Measurements from ENCODE around the gene DOCK2.

DOCK2 gene

GRCh38 chr5:169914766-169915165, 277.7 kb downstream of the DOCK2 start:
- Histone ChIP-seq H3K9ac (ENCODE audit: low read length) (no peak overlapping the region), H3K27me3 (ENCODE audit: control insufficient read depth, insufficient read depth, low read length) (no peaks in the 10 kb centered on the region), H3K36me3 (ENCODE audit: control insufficient read depth, insufficient read depth, low read length) (no peaks in the 10 kb centered on the region), H3K4me1 (ENCODE audit: control insufficient read depth, insufficient read depth, low read length) (no peaks in the 10 kb centered on the region), H3K4me3 (ENCODE audit: low read length) (no peak overlapping the region), H3K9me3 (ENCODE audit: control insufficient read depth, low read length) (no peaks in the 10 kb centered on the region)

- H3K27me3 ChIP-seq (ENCODE audit: control insufficient read depth, insufficient read depth, low read length) = no peaks in the 10 kb centered on the region
- H3K4me3 ChIP-seq (ENCODE audit: low read length) = no peak overlapping the region
- H3K9ac ChIP-seq (ENCODE audit: low read length) = no peak overlapping the region
- H3K36me3 ChIP-seq (ENCODE audit: control insufficient read depth, insufficient read depth, low read length) = no peaks in the 10 kb centered on the region
- no peaks in the 10 kb centered on the region for H3K9me3 ChIP-seq (ENCODE audit: control insufficient read depth, low read length)
- H3K4me1 ChIP-seq (ENCODE audit: control insufficient read depth, insufficient read depth, low read length) = no peaks in the 10 kb centered on the region
These were observed 280.4 kb downstream of the DOCK2 start for GRCh38 chr5:169917500-169917899.

- Histone ChIP-seq H3K27me3 (ENCODE audit: control insufficient read depth, insufficient read depth, low read length) (no peaks in the 10 kb centered on the region), H3K9ac (ENCODE audit: low read length) (no peak overlapping the region), H3K9me3 (ENCODE audit: control insufficient read depth, low read length) (no peaks in the 10 kb centered on the region), H3K4me1 (ENCODE audit: control insufficient read depth, insufficient read depth, low read length) (no peaks in the 10 kb centered on the region), H3K4me3 (ENCODE audit: low read length) (no peak overlapping the region), H3K36me3 (ENCODE audit: control insufficient read depth, insufficient read depth, low read length) (no peaks in the 10 kb centered on the region)
These were observed 281.2 kb downstream of the DOCK2 start for GRCh38 chr5:169918228-169918627.

- Histone ChIP-seq H3K4me1 (ENCODE audit: control insufficient read depth, insufficient read depth, low read length) (no peaks in the 10 kb centered on the region), H3K4me3 (ENCODE audit: low read length) (no peak overlapping the region), H3K9ac (ENCODE audit: low read length) (no peak overlapping the region), H3K9me3 (ENCODE audit: control insufficient read depth, low read length) (no peaks in the 10 kb centered on the region), H3K27me3 (ENCODE audit: control insufficient read depth, insufficient read depth, low read length) (no peaks in the 10 kb centered on the region), H3K36me3 (ENCODE audit: control insufficient read depth, insufficient read depth, low read length) (no peaks in the 10 kb centered on the region)
These were observed 283.4 kb downstream of the DOCK2 start for GRCh38 chr5:169920474-169920873.

GRCh38 chr5:169921384-169921783, 284.3 kb downstream of the DOCK2 start:
- Histone ChIP-seq H3K9me3 (ENCODE audit: control insufficient read depth, low read length) (no peaks in the 10 kb centered on the region), H3K4me3 (ENCODE audit: low read length) (no peak overlapping the region), H3K27me3 (ENCODE audit: control insufficient read depth, insufficient read depth, low read length) (no peaks in the 10 kb centered on the region), H3K4me1 (ENCODE audit: control insufficient read depth, insufficient read depth, low read length) (no peaks in the 10 kb centered on the region), H3K36me3 (ENCODE audit: control insufficient read depth, insufficient read depth, low read length) (no peaks in the 10 kb centered on the region), H3K9ac (ENCODE audit: low read length) (no peak overlapping the region)

GRCh38 chr5:169921949-169922348, 284.9 kb downstream of the DOCK2 start:
- Histone ChIP-seq H3K9me3 (ENCODE audit: control insufficient read depth, low read length) (no peaks in the 10 kb centered on the region), H3K4me3 (ENCODE audit: low read length) (no peak overlapping the region), H3K4me1 (ENCODE audit: control insufficient read depth, insufficient read depth, low read length) (no peaks in the 10 kb centered on the region), H3K9ac (ENCODE audit: low read length) (no peak overlapping the region), H3K36me3 (ENCODE audit: control insufficient read depth, insufficient read depth, low read length) (no peaks in the 10 kb centered on the region), H3K27me3 (ENCODE audit: control insufficient read depth, insufficient read depth, low read length) (no peaks in the 10 kb centered on the region)

GRCh38 chr5:169922474-169922873, 285.4 kb downstream of the DOCK2 start:
- no peaks in the 10 kb centered on the region for H3K4me1 ChIP-seq (ENCODE audit: control insufficient read depth, insufficient read depth, low read length)
- no peaks in the 10 kb centered on the region for H3K9me3 ChIP-seq (ENCODE audit: control insufficient read depth, low read length)
- H3K36me3 ChIP-seq (ENCODE audit: control insufficient read depth, insufficient read depth, low read length) = no peaks in the 10 kb centered on the region
- no peak overlapping the region for H3K4me3 ChIP-seq (ENCODE audit: low read length)
- no peaks in the 10 kb centered on the region for H3K27me3 ChIP-seq (ENCODE audit: control insufficient read depth, insufficient read depth, low read length)
- no peak overlapping the region for H3K9ac ChIP-seq (ENCODE audit: low read length)

- H3K9me3 ChIP-seq (ENCODE audit: control insufficient read depth, low read length) = no peaks in the 10 kb centered on the region
- H3K4me3 ChIP-seq (ENCODE audit: low read length) = no peak overlapping the region
These were observed 286.9 kb downstream of the DOCK2 start for GRCh38 chr5:169923988-169924387.

GRCh38 chr5:169933127-169933526, 296.1 kb downstream of the DOCK2 start:
- H3K9ac ChIP-seq (ENCODE audit: low read length) = no peak overlapping the region
- H3K36me3 ChIP-seq (ENCODE audit: control insufficient read depth, insufficient read depth, low read length) = no peaks in the 10 kb centered on the region
- H3K27me3 ChIP-seq (ENCODE audit: control insufficient read depth, insufficient read depth, low read length) = no peaks in the 10 kb centered on the region
- H3K9me3 ChIP-seq (ENCODE audit: control insufficient read depth, low read length) = no peaks in the 10 kb centered on the region
- no peak overlapping the region for H3K4me3 ChIP-seq (ENCODE audit: low read length)
- no peaks in the 10 kb centered on the region for H3K4me1 ChIP-seq (ENCODE audit: control insufficient read depth, insufficient read depth, low read length)

More at GRCh38 chr5:169923988-169924387, 286.9 kb downstream of the DOCK2 start:
- Histone ChIP-seq H3K4me1 (ENCODE audit: control insufficient read depth, insufficient read depth, low read length) (no peaks in the 10 kb centered on the region), H3K9ac (ENCODE audit: low read length) (no peak overlapping the region), H3K36me3 (ENCODE audit: control insufficient read depth, insufficient read depth, low read length) (no peaks in the 10 kb centered on the region), H3K27me3 (ENCODE audit: control insufficient read depth, insufficient read depth, low read length) (no peaks in the 10 kb centered on the region)

- no peak overlapping the region for H3K4me3 ChIP-seq (ENCODE audit: low read length)
- no peak overlapping the region for H3K9ac ChIP-seq (ENCODE audit: low read length)
- H3K9me3 ChIP-seq (ENCODE audit: control insufficient read depth, low read length) = no peaks in the 10 kb centered on the region
- no peaks in the 10 kb centered on the region for H3K27me3 ChIP-seq (ENCODE audit: control insufficient read depth, insufficient read depth, low read length)
- no peaks in the 10 kb centered on the region for H3K4me1 ChIP-seq (ENCODE audit: control insufficient read depth, insufficient read depth, low read length)
- H3K36me3 ChIP-seq (ENCODE audit: control insufficient read depth, insufficient read depth, low read length) = no peaks in the 10 kb centered on the region
These were observed 296.5 kb downstream of the DOCK2 start for GRCh38 chr5:169933616-169934015.

GRCh38 chr5:169934990-169935389, 297.9 kb downstream of the DOCK2 start:
- no peaks in the 10 kb centered on the region for H3K27me3 ChIP-seq (ENCODE audit: control insufficient read depth, insufficient read depth, low read length)
- H3K9ac ChIP-seq (ENCODE audit: low read length) = no peak overlapping the region
- H3K9me3 ChIP-seq (ENCODE audit: control insufficient read depth, low read length) = no peaks in the 10 kb centered on the region
- H3K36me3 ChIP-seq (ENCODE audit: control insufficient read depth, insufficient read depth, low read length) = no peaks in the 10 kb centered on the region
- no peak overlapping the region for H3K4me3 ChIP-seq (ENCODE audit: low read length)
- H3K4me1 ChIP-seq (ENCODE audit: control insufficient read depth, insufficient read depth, low read length) = no peaks in the 10 kb centered on the region

- H3K27me3 ChIP-seq (ENCODE audit: control insufficient read depth, insufficient read depth, low read length) = no peaks in the 10 kb centered on the region
- H3K4me1 ChIP-seq (ENCODE audit: control insufficient read depth, insufficient read depth, low read length) = no peaks in the 10 kb centered on the region
- no peaks in the 10 kb centered on the region for H3K9me3 ChIP-seq (ENCODE audit: control insufficient read depth, low read length)
- H3K36me3 ChIP-seq (ENCODE audit: control insufficient read depth, insufficient read depth, low read length) = no peaks in the 10 kb centered on the region
- no peak overlapping the region for H3K4me3 ChIP-seq (ENCODE audit: low read length)
- H3K9ac ChIP-seq (ENCODE audit: low read length) = no peak overlapping the region
These were observed 298.7 kb downstream of the DOCK2 start for GRCh38 chr5:169935762-169936161.

GRCh38 chr5:169938439-169938838, 301.4 kb downstream of the DOCK2 start:
- Histone ChIP-seq H3K4me3 (ENCODE audit: low read length) (no peak overlapping the region), H3K4me1 (ENCODE audit: control insufficient read depth, insufficient read depth, low read length) (no peaks in the 10 kb centered on the region), H3K36me3 (ENCODE audit: control insufficient read depth, insufficient read depth, low read length) (no peaks in the 10 kb centered on the region), H3K27me3 (ENCODE audit: control insufficient read depth, insufficient read depth, low read length) (no peaks in the 10 kb centered on the region), H3K9ac (ENCODE audit: low read length) (no peak overlapping the region), H3K9me3 (ENCODE audit: control insufficient read depth, low read length) (no peaks in the 10 kb centered on the region)
